Progenitor cell of endocrine pancreas (in vitro differentiated cells): ENCODE results near the gene BCKDK. TPM values are rescaled to one million over a fixed set of nuclear protein-coding genes. Genes with fewer than 3 reads are reported as not detected.
A peak's percentile ranks its signal among the peaks of the same experiment; 100 is the strongest.
"Not testable (repeated sequence)": the region's sequence is repeated elsewhere in the genome, so short reads cannot be mapped to it uniquely, and the experiment has no call there.

Experiments used
- DNase-seq: peaks from one replicate; pipeline ENCODE4 v3.0.0; 2021; ENCODE audit warnings: low spot score; ENCODE audit not compliant: unreplicated experiment
- H3K27ac Mint-ChIP-seq: 2 replicates; pipeline ENCODE4 v1.8.0; 2021; ENCODE audit warnings: mild to moderate bottlenecking, moderate library complexity, mixed read lengths
- H3K27me3 Mint-ChIP-seq: 2 replicates; pipeline ENCODE4 v1.8.0; 2021; ENCODE audit warnings: mixed read lengths
- H3K36me3 Mint-ChIP-seq: 2 replicates; pipeline ENCODE4 v1.8.0; 2022; ENCODE audit warnings: mixed read lengths; ENCODE audit not compliant: insufficient read depth
- H3K4me1 Mint-ChIP-seq: 2 replicates; pipeline ENCODE4 v1.8.0; 2021; ENCODE audit warnings: low read depth, mixed read lengths
- H3K4me3 Mint-ChIP-seq: 2 replicates; pipeline ENCODE4 v1.8.0; 2021; ENCODE audit warnings: low read depth, mild to moderate bottlenecking, moderate library complexity, mixed read lengths
- H3K9me3 Mint-ChIP-seq: 2 replicates; pipeline ENCODE4 v1.8.0; 2021; ENCODE audit warnings: low read depth, mixed read lengths
- total RNA-seq: library from RNA; stranded (reverse); gene quantifications from 2 replicates; pipeline ENCODE4 v1.2.1, GENCODE V29; 2021
- TF ChIP-seq, protein P1 (sequence below): fragments of 200-600 bp; sonication (generic); IDR thresholded peaks from one replicate; pipeline ENCODE4 v1.5.0; 2021; ENCODE audit warnings: antibody characterized with exemption, mild to moderate bottlenecking; ENCODE audit not compliant: unreplicated experiment

BCKDK gene
- total RNA-seq, 1 donor from 2014 or later: 41.7 TPM

DNA sequence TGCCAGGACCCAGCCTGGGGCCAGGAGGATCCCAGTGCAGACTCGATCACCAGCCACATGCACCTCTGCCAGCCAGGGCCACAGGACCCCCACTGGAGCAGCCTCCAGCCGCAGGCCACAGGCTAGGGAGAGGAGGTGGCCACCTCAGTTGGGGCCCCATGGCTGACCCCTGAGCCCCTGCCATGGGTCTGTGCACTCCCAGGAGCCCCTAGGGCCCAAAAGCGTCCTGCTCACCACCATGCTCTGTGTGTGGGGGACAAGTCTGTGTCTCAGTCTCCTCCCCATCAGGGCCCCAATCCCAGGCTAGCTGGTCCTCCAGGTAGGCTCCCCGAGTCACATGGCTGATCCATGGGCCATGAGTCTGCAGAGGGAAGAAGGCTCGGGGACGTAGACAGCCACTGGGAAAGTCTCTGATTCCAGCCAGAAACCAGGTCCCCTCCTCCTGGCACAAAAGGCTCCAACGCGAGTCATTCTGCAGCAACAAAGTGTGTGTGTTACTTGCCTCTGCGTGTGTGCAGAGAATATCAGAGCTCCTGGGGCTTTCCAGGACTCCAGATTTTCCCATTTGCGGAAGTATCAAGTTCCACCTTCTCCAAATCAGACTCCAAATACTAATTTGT is 33.4 kb downstream of the BCKDK start:
- H3K9me3 Mint-ChIP-seq: no peaks in the 10 kb centered on the region
- DNase-seq: no peak
- H3K4me3 Mint-ChIP-seq: peak overlapping the region; percentile 69

DNA sequence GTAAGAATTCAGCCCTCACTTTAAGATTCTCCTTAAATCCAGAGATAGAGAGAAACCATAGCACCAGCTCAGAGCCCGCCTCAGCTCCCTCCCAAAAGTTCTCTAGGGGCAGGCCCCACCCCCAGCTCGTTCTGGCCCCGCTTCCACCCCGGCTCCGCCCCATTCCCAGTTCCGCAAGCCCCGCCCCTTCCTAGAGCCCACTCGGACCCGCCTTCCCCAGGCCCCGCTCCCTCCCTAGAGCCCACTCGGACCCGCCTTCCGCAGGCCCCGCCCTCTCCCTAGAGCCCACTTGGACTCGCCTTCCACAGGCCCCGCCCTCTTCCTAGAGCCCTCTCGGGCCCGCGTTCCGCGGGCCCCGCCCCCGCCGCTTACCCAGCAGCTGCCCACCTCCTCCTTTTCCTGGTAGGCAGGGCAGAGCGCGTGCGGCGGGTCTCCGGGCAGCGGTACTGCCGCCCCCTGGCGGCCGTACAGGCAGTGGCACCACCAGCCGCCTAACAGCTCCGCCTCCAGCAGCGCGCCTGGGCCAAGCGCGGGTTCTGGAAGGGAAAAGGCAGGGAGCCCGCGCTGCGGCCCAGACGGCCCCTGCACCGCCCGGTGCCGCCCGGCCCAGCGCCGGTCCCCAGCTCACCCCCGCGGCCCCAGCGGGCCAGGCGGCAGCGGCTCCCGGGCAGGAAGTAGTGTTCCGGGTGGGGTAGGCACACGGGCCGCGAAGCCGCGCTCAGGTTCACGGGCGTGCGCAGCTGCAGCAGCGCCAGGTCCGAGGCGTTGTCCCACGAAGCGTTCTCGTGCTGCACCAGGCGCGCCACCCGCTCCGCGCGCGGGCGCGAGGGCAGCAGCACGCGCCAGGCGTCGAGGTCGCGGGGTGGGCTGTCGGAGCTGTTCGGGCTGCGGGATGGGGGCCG is 34.2 kb downstream of the BCKDK start:
- H3K27me3 Mint-ChIP-seq: peaks cover 26% of the 10 kb centered on the region
- peak overlapping the region; percentile 91 for H3K27ac Mint-ChIP-seq
- peak; percentile 98 for DNase-seq
- H3K4me3 Mint-ChIP-seq: peak overlapping the region; percentile 69
- TF ChIP-seq, protein P1, sequence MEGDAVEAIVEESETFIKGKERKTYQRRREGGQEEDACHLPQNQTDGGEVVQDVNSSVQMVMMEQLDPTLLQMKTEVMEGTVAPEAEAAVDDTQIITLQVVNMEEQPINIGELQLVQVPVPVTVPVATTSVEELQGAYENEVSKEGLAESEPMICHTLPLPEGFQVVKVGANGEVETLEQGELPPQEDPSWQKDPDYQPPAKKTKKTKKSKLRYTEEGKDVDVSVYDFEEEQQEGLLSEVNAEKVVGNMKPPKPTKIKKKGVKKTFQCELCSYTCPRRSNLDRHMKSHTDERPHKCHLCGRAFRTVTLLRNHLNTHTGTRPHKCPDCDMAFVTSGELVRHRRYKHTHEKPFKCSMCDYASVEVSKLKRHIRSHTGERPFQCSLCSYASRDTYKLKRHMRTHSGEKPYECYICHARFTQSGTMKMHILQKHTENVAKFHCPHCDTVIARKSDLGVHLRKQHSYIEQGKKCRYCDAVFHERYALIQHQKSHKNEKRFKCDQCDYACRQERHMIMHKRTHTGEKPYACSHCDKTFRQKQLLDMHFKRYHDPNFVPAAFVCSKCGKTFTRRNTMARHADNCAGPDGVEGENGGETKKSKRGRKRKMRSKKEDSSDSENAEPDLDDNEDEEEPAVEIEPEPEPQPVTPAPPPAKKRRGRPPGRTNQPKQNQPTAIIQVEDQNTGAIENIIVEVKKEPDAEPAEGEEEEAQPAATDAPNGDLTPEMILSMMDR: peak; percentile 97
- H3K36me3 Mint-ChIP-seq: no peaks in the 10 kb centered on the region
- peaks cover 17% of the 10 kb centered on the region for H3K4me1 Mint-ChIP-seq
- H3K9me3 Mint-ChIP-seq: no peaks in the 10 kb centered on the region

More for the DNA sequence above, 33.4 kb downstream of the BCKDK start:
- TF ChIP-seq, protein P1: no peak
- Mint-ChIP-seq H3K27ac (peak overlapping the region; percentile 91), H3K4me1 (peaks cover 17% of the 10 kb centered on the region), H3K36me3 (no peaks in the 10 kb centered on the region), H3K27me3 (peaks cover 18% of the 10 kb centered on the region)

DNA sequence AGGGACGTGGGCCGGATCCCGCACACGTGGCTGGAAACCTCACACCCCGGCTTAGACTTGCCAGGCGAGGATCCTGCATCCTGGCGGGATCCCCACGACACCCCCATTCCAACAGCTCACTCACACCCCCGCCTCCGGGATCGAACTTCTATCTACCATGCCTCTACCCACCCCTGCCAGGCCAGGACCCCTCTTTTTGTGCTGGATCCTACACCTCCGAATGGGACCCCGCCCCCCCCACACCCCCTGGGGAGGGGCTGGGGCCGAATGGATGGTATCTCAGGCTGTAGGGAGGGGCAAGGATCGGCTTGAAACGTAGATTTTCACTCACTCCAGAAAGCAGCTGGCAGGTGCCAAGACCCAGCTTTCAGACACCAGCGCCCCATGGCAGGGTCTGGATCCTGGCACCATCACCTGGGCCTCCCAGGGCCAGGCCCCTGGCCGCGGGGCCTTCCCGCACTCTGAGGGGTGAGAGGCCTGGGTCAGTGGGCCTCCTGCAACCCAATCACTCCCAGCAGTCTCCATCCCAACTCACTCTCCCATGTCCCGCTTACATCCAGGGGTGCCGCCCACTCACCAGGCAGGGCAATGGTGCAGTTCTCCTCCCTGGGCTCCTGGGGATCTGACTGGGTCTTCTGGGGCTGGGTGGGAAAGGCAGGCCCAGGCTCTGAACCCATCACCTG is 35.0 kb downstream of the BCKDK start:
- Mint-ChIP-seq H3K36me3 (no peaks in the 10 kb centered on the region), H3K4me3 (no peak overlapping the region), H3K9me3 (no peaks in the 10 kb centered on the region), H3K4me1 (peaks cover 17% of the 10 kb centered on the region), H3K27me3 (peaks cover 33% of the 10 kb centered on the region), H3K27ac (no peak overlapping the region)
- no peak for DNase-seq
- TF ChIP-seq, protein P1: no peak

DNA sequence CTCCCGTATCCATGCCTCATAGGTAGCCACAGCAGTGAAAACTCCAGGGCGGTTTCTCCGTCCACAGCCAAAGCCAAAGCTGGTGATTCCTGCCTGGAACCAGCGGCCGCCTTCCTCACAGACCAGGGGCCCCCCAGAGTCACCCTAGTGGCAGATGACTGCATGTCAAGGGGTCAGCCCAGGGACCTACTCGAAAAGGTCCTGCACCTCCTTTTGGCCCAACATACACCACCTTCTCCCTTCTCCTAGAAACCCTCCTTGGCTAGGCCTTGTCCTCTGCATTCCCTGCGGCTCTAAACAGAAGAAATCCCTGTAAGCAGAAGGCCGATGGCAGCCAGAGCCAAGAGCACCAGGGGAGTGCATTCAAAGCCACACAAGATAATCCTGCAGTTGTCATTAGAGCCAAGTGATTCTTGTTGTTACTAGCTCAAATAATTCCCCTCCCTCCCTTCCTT is 35.5 kb downstream of the BCKDK start:
- Mint-ChIP-seq H3K27ac (no peak overlapping the region), H3K9me3 (no peaks in the 10 kb centered on the region), H3K27me3 (peaks cover 36% of the 10 kb centered on the region), H3K4me1 (peaks cover 11% of the 10 kb centered on the region), H3K4me3 (no peak overlapping the region), H3K36me3 (no peaks in the 10 kb centered on the region)
- TF ChIP-seq, protein P1: no peak
- DNase-seq: no peak

DNA sequence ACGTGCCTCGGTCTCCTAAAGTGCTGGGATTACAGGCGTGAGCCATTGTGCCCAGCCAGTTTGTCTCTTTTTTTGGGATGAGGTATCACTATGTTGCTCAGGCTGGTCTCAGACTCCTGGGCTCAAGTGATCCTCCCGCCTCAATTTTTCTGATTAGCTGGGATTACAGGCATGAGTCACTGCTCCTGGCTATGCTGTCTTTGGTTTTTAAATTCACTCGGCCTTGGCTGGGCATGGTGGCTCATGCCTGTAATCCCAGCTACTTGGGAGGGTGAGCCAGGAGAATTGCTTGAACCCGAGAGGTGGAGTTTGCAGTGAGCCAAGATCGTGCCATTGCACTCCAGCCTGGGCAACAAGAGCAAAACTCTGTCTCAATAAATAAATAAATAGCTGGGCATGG is 36.2 kb downstream of the BCKDK start:
- H3K27ac Mint-ChIP-seq: not testable (repeated sequence)

More for the DNA sequence above, 36.2 kb downstream of the BCKDK start:
- H3K36me3 Mint-ChIP-seq, H3K4me1 Mint-ChIP-seq, DNase-seq, H3K9me3 Mint-ChIP-seq, H3K4me3 Mint-ChIP-seq: not testable (repeated sequence)
- H3K27me3 Mint-ChIP-seq: peaks cover 40% of the 10 kb centered on the region
